Ramos (cell line): ENCODE results near the gene FBXL14.

Experiments
- in situ Hi-C: fragments of 300-500 bp; cut with MboI; formaldehyde crosslinking; loops from one replicate; pipeline ENCODE4 v1.14.3; 2022; ENCODE audit warnings: low sequenced_read_pairs; ENCODE audit not compliant: unreplicated experiment

Gene FBXL14

DNA sequence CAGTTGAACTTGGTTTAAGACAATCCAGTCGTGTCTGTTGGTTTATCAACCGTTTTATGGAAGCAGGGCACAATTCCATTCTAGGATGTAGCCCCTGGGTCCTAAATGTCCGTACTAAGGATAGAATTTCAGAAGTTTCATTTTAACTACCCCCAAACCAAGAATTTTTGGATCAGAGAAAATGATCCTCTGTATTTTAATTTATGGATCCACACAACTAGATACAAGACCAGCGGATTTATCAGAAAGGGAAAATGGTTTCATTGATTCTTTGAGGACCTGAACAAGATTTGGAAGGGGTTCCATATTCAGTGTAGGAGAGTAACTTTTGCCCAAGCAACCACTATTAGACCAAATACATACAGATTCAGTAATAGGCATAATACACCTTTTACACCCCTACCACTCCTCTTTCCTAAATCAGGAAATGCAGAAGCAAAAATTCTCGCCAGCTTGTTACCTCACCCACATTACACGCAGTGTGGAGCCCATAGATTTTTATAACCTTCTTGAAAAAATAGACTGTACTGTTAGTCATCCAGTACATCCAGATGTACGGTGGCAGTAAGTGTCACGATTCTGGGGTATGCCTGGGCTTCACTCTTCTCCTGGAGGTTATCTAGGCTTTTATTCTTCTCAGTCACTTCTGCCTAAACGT, 1.4 kb upstream of the FBXL14 start:
- in situ Hi-C loops, result no loop called here

DNA sequence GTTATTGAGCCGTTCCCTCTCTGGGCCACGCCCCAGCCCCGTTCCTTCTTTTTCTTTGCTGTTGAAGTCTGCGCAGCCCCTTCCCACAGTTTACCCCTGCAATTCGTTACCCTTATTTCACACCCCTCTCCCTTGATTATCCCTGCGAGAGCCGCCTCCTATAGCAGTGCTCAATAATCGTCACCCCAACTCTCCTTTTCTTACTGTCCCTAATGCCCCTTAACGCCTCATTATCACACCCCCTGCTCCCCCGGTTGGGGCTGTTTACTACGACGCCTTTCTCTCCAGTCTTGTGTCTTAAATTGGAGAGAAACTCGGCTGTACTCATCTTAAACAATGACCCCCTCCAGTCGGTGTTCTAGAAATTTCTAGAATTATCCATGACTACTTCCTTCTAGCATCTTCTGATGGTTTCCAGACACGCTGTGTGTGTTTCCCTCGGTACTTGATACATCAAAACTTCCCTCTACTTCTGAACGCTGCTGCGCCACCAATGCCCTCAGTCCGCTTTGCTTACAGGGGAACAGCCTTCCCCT, 713 bp upstream of the FBXL14 start:
- in situ Hi-C loops, result no loop called here

DNA sequence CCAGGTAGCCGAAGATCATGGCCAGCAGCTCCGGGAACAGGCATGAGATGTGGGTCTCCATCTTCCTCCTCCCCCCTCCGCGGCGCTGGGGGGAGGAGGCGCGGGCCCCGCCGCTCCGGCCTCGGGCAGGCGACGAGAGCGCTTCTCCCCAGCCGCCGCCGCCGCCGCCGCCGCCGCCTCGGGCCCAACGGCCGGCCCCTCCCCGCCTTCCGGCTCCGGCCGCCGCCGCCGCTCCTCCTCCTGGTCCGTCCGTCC, 448 bp downstream of the FBXL14 start:
- in situ Hi-C loops, result no loop called here

DNA sequence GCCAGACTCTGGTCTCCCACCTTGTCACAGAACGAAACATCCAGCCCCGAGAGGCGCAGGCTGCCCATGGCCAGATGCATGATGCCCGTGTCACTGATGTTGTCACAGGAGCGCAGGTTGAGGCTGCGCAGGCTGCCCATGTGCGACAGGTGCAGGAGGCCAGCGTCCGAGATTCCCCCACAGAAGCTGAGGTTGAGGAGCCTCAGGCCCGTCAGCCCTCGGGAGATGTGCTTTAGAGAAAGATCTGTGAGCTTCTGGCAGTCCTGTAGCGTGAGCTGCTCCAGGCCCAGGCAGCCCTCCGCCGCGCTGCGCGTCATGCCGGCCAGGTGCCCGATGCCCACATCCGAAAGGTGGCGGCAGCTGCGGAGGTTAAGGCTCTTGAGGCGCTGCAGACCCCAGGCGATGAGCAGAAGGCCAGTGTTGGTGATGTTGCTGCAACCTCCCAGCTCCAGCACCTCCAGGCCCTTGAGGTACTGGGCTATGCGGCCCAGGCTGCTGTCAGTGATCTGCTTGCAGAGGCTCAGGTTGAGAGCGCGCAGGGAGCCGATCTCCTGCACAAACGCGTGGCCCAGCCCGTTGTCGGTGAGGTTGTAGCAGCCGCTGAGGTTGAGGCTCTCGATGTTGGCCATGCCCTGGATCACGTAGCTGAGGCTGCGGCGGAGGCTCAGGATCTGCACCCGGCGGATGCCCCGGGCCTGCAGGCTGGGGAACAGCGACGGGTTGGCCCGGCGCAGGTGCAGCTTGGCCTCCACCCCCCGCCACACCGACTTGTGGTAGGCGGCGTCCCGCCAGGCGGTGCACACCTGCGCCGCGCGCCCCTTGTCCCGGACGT, 991 bp downstream of the FBXL14 start:
- in situ Hi-C loops, result no loop called here

DNA sequence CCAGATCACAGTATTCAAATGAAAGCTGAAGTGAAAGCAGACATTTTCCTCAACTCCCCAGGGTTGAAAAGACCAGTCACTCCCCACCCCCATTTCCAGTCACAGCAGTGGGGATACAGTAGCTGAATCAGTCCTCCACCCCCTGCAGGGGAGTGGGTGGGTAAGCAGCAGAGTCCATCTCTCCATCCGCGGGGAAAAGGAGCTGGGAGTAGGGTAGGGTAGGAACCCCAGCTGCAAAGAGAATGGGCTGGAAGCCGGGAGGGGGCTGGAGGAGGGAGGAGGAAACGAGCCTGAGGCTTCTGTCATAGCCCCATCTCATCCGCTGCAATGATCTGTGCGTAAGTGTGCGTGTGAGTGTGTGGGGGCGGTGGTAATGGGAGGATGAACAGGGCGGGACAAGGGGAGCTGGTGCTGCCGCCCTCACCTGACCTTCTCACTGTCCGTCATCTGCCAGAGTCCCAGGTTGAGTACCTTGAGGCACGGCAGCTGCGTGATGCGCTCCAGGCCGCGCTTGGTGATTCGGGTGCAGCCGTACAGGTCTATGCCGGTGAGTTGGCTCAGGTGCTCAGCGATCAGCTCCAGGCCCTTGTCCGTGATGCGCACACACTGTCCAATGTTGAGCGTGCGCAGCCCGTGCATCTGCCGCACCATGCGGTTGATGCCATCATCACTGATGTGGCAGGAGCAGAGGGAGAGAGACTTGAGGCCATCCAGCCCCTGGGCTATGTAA, 1.8 kb downstream of the FBXL14 start:
- in situ Hi-C loops, result no loop called here

DNA sequence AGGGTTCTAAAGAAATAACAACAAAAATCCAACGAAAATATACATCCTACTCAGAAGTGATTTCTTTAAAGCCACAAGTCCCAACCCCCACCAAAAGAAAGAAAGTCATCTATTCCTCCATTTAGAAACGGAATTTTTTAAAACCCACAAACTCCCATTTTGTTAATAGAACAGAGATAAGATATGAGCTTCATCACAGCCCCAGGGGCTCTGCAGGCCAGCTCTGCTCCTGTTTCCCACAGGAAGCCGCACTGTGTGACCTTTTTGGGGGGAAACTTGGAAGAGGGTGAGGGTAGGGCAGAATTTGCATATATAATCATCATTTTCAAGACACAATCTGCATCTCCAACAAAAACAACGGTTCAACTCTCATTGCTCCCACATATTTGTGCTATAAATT, 2.8 kb downstream of the FBXL14 start:
- in situ Hi-C loops, result no loop called here

DNA sequence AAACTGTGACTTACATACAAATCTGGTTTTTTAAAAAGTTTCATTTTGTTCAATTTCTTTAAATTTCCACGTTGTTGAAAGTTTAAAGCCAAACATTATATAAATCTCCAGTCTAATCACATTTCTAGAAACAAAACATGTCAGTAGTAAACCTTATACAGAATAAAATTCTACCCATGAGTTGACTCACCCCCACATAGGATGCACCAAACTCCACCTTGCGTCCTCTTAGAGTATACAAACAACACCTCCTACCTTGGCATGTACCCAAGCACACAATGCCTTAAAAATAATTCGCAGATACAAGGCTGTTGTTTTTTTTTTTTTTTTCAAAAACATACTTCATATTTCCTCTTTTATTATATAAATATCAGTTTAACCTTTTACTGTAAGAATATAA, 3.3 kb downstream of the FBXL14 start:
- in situ Hi-C loops, result no loop called here

DNA sequence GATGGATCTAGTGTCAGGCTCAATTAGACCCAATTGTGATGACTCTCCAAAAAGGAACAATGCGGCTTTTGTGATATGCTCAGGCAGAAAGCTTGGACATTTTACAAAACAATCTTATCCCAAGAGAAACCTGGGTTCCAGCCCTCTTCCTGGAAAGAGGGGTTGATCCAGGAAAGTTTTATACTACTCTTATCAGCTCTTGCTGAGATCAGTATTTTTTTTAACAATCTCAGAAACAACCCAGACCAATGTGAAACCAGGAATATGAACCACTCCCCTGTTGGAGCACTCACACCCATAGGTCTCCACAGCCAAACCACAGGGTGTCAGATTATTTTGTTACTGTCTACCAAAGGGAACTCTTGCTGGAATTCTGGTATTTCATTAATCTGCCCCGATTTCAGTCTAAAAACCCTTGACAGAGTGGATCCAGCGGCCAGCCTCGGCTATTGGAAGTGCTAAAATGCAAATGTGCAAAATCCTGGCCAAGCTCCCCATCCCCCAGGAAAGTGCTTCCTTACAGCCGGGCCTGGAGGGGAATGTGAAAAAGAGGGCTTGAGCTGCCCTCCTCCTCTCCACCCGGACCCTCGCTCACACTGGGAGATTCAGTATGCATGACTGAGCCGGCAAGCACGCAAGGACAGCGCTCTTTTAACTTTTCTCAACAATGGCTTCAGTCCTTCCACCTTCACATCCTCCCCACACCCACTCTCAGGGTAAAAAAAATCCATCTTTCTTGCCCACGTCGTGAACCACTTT, 4.0 kb downstream of the FBXL14 start:
- in situ Hi-C loops, result no loop called here

DNA sequence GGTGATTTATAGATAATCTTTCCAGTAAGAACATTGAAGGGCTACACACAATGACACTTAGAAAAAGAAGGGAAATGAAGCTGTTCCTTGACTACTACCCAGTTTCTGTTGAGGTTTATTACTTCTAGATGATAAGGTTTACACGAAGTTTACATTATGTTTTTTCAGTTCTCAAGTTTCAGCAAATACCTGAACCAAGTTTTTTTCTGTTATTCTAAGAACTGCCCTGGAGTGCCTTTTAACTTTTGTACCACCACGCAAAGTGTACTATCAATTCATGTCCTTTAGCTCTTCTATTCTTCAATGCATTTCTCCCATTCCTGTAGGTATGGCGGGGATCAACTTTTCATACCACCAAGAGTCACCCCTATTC, 5.8 kb downstream of the FBXL14 start:
- in situ Hi-C loops, result loop anchor here (5.0 kb wide), 2 partner anchors 71 to 466 kb away; no protein-coding TSS in a partner anchor

DNA sequence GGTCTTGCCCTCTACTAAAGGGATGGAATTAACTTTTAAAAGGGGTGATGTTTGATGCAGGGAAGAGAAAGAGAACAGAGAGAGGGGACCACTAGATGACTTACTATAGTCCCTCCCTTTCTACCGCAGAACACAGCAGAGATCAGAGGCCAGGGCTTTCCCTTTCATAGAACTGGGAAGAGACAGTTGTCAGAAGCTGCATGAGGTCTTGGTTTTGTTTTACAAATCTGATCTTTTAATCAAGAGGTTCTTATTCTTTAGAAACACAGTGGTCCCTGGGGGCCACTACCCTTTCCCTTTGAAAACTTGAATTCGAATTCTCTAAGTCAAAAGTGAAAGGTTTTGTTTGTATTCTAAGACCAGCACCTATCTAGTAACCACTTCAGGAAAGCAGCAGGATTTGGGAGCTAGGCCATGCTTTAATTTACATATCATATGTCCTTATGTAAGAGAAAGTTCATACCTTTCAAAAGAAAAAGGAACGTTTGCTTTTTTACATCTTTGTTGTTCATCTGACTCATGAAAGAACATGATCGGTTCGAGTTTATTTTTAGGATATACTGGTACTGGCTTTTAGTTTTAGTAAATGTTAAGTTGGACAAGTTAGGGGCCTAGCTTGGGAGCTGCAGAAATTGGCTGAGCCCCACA, 6.3 kb downstream of the FBXL14 start:
- in situ Hi-C loops, result loop anchor here (5.0 kb wide), 2 partner anchors 71 to 466 kb away; no protein-coding TSS in a partner anchor

DNA sequence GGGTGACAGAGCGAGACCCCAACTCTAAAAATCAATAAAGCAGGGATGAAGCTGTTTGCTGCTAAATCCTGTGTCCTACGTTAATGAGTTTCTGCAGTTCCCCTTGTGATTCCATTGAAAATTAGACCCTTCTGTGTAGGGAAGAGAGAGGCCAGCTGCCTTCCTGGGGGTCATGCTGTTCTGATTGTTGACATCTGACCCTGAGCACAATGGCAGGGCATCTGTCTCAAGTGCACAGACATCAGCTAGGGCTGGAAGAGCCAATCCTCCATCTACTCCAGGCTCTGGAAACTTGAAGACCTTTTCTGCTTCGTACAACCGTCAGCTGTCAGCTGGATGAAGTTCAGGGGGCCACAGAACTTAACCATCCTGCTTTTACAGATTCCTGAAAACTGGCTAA, 10.1 kb downstream of the FBXL14 start:
- in situ Hi-C loops, result no loop called here

DNA sequence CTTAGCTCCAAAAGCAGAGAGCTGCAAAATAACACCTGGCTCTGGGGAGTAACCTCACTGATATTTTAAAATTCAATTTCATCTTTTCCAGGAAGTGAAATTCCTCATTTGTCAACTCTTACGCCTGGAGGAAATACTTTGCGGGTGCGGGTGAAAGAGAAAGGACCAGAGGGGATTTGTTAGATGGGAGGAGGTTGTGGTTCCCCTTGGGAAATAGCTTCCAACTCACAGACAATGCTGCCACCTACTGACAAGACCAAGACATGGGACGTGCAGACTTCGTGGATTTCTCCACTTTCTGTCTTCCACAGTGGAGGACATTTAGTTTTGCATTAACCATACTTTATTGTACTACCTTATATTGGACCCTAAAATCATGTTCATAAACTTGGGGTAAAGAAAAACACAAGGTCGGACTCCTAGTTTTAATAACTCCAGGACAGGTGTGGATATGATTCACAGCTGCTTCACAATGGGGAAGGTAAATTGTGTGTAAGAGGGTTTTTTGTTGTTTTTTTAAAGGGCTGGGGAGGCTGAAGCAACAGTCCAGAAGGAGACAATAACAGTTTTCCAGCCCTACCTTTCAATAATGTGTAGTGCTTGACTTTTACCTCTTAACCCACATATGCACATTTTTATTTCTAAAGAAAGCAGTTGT, 10.8 kb downstream of the FBXL14 start:
- in situ Hi-C loops, result no loop called here

DNA sequence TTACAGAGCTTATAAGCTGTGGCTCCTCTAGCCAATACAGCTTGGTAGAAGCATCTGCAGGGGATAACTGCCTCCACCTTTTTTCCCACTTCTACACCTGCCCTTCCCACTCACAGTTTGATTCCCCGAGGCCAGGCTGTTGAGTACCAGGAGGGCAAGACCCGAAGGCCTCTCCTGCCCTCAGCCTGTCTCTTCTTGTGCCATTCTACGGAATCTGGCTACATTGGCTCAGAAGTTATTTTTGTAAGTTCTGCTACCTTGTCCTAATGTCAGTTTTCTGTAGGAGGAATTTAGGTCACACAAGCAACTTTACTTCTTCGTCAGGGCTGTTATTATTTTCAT, 11.7 kb downstream of the FBXL14 start:
- in situ Hi-C loops, result no loop called here

DNA sequence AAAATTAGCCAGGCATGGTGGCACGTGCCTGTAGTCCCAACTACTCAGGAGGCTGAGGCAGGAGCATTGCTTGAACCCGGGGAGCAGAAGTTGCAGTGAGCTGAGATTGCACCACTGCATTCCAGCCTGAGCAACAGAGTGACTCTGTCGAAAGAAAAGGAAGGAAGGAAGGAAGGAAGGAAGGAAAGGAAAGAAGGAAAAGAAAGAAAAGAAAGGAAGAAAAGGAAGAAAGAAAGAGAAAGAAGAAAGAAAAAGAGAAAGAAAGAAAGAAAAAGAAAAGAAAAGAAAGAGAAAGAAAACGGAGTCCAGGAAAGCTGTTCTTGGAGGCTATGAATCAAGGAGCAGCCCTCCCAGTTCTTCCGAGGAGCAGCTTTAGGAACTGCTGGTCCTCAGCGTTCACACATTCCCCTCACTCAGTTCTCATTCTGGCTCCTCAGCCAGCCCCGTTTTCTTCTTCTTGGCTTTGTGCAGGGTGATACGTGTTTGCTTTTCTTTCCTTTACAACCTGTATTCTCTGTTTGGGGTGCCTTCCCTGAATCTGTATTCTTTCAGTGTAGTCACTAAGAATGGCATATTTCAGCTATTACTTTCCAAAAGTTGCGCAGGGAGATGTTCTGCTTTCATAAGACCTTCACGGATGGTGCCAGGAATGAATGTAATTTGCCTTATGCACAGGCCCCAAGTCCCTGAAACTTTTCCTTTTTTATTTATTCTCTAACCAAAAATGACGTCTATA, 12.2 kb downstream of the FBXL14 start:
- in situ Hi-C loops, result no loop called here

DNA sequence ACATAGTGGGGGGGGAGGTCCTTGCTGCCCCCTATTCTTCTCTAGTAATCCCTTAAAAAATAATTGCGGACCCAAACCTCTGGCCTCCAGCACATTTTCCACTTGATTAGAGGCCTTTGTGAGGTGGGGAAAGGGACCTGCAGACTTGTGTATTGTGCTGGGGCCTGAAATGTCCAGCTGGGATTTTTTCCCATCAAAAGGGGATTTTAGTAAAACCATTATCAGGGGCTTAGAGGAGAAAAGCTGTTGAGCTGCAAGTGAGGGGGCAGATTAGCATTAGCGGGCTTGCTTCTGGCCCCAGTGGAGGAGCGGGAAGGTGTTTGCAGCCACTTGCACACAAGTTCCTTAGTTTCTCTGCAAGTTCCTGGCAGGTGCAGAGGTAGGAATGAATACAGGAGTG, 13.9 kb downstream of the FBXL14 start:
- in situ Hi-C loops, result no loop called here

DNA sequence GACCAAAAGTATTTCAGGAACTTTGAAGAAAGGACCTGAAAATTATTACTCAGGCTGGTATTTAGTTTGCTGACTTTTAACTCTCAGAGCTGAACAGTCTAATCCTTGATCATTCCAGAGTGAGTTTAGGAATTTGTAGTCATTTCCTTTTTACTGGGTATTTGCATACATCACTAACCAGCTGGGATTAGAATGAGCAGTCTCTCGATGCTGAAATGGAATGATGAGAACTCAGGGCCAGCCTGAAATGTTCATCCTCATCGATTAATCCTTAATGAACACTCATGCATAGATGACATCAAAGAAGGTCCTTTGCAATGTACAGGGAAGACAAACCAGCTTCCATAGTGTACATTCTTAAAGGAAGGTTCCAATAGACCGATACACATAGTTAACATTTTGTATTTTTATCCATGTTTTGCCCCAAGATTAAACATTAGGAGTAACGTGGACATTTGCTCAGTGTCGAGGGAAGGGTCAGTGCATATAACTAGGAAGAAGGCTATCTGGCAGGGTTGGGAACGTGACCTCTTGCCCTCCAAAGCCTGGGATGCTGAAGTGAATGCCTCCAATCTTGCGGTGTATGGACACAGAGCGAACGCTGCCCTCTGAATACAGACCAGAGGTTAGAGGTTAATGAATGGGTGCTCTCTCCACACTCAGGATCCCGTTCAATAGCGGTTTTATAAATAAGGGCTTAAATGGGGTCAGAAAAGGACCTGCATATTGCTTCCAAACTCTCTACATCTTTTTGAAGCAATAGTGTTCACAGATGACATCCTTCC, 14.5 kb downstream of the FBXL14 start:
- in situ Hi-C loops, result no loop called here

DNA sequence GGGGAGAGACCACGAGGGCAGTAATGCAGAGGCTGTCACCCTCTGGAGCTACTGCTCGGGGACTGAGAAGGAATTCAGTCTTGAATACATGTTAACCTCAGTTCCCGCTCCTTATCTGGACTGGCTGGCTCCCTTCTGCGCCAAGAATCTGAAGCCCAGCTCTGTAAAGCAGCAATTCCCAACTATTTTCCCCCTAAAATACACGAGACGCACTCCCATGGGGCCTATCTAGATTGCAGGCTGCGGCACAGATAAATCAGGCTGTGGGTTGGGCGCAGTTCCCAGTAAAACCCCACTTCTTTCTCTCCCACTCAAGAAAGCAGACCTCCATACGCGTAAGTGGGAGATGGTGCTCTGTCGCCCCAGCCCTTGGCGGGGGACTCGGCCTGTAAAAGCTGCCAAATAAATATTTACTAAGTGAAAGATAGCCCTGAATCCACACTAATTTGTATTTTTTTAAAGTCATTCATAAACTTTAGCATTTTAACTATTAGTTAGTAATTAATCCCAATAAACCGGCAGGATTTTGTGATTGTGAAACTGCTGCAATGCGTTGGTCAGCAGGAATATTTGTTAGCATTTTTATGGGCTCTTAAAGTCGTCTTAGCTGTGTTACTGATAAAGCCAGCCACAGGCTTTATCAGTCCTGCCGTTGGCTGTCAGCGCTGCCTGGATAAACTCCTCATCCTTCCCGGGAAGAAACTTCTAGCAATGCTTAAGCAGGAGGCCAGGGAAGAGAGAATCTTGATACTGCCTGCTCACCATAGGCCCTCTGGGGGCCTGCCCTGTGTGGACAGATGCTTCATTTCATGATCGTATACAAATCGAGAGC, 17.8 kb downstream of the FBXL14 start:
- in situ Hi-C loops, result no loop called here
